B cell (primary cell): ENCODE data around the gene IL13RA1.

Source experiments
- CTCF ChIP-seq: fragments of 200-600 bp; IDR thresholded peaks from one replicate; pipeline ENCODE4 v1.8.0; 2022; ENCODE audit warnings: antibody characterized with exemption, mild to moderate bottlenecking
- EZH2 ChIP-seq: IDR thresholded peaks from 2 replicates; pipeline ENCODE4 v1.6.1; 2012; ENCODE audit warnings: borderline replicate concordance, low read depth, mild to moderate bottlenecking, moderate library complexity, low read length; ENCODE audit not compliant: insufficient read depth, poor library complexity, severe bottlenecking

GRCh38 chrX:118706681-118707080 is 20.7 kb upstream of the IL13RA1 start:
- TF ChIP-seq EZH2, result no peak
- no peak for TF ChIP-seq CTCF
